GM06990 (cell line): Measurements from ENCODE around the gene SPNS2.
A peak's percentile ranks its signal among the peaks of the same experiment; 100 is the strongest.

ENCODE experiments used
- DNase-seq: peaks from one replicate; pipeline ENCODE4 v3.0.0-alpha.2; 2011; ENCODE audit not compliant: insufficient read length; ENCODE audit errors: extremely low read depth
- H3K27me3 ChIP-seq: replicated peaks from 2 replicates; pipeline ENCODE4 v1.6.0; 2011; ENCODE audit warnings: low read length; ENCODE audit not compliant: control insufficient read depth, insufficient read depth
- H3K36me3 ChIP-seq: 2 replicates; pipeline ENCODE4 v1.5.1; 2011; ENCODE audit warnings: low read length; ENCODE audit not compliant: control insufficient read depth, insufficient read depth
- H3K4me3 ChIP-seq: replicated peaks from 2 replicates; pipeline ENCODE4 v1.5.1; 2011; ENCODE audit warnings: low read depth, mild to moderate bottlenecking, control low read depth, low read length
- CTCF ChIP-seq: IDR thresholded peaks from 2 replicates; pipeline ENCODE4 v1.5.1; 2011; ENCODE audit warnings: low read length, control low read depth, mild to moderate bottlenecking, inconsistent platforms; ENCODE audit not compliant: insufficient read depth, poor library complexity, severe bottlenecking

The SPNS2 gene

GRCh38 chr17:4482338-4483011, 16.2 kb upstream of the SPNS2 start:
- H3K4me3 ChIP-seq = no peak overlapping the region
- TF ChIP-seq CTCF = no peak
- no peaks in the 10 kb centered on the region for H3K27me3 ChIP-seq
- no peak for DNase-seq
- no peaks in the 10 kb centered on the region for H3K36me3 ChIP-seq

DNA sequence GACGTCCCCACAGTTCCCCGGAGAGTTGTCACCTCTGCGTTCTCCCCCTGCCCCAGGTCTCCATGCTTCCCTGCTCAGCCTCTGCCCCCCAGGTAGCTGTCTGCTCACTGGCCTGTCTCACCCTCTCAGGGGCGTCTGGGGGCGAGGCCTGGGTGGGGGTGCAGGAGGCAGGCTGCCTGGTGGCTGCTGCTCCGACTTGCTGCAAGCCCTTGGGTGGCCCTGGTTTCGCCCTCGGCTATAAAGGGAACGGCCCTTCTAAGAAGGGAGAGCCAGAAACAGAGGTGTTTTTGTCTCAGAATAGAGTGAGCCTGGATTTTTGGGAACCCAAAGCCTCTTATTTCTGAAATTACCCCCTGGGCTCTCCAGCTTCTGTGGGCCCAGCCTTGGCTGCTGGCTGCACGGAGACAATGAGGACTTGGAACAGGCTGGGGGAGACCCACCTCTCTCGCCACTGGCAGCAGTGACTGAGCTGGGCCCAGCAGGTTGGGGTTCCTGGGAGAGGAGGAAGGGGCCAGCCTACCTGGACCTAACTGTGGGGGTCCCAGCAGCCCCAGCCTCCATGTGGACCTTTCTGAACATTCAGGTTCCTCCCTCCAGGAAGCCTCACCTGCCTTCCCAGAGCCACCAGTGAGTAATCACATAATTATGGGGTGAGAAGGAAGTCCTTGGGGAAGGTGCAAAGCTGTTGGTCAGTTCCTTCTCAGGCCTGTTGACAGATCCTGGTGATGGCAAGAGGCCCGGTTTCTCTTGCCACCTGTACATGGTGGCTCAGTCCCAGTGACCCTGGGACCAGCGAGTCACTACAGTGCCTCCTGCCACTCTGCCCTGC, 15.5 kb upstream of the SPNS2 start:
- H3K36me3 ChIP-seq = no peaks in the 10 kb centered on the region
- H3K27me3 ChIP-seq = no peaks in the 10 kb centered on the region
- TF ChIP-seq CTCF = no peak
- DNase-seq = no peak
- H3K4me3 ChIP-seq = no peak overlapping the region

GRCh38 chr17:4485676-4486646, 12.7 kb upstream of the SPNS2 start:
- no peak for TF ChIP-seq CTCF
- H3K36me3 ChIP-seq = no peaks in the 10 kb centered on the region
- DNase-seq = no peak
- peak overlapping the region; percentile 21 for H3K4me3 ChIP-seq
- no peaks in the 10 kb centered on the region; the same call in 1 of the 2 replicates for H3K27me3 ChIP-seq

- TF ChIP-seq CTCF = no peak
- Histone ChIP-seq H3K36me3 (no peaks in the 10 kb centered on the region), H3K27me3 (no peaks in the 10 kb centered on the region; the same call in 1 of the 2 replicates), H3K4me3 (no peak overlapping the region)
- DNase-seq = no peak
Observed at GRCh38 chr17:4487296-4487695, 11.4 kb upstream of the SPNS2 start.

- DNase-seq = no peak
- no peaks in the 10 kb centered on the region; the same call in 1 of the 2 replicates for H3K27me3 ChIP-seq
- no peaks in the 10 kb centered on the region for H3K36me3 ChIP-seq
- H3K4me3 ChIP-seq = no peak overlapping the region
- TF ChIP-seq CTCF = no peak
Observed at GRCh38 chr17:4487820-4488716, 10.6 kb upstream of the SPNS2 start.
